IMR-90 (cell line): ENCODE results near the gene TENT5C.

Source experiments
- BHLHE40 ChIP-seq: fragments of 150-350 bp; IDR thresholded peaks from 2 replicates; pipeline ENCODE4 v1.6.1; 2016; ENCODE audit warnings: mild to moderate bottlenecking, low read depth, low read length
- CEBPB ChIP-seq: IDR thresholded peaks from 2 replicates; pipeline ENCODE4 v1.6.1; 2012; ENCODE audit warnings: low read depth, low read length, improper control_type of control experiment
- FOS ChIP-seq: fragments of 150-350 bp; IDR thresholded peaks from 2 replicates; pipeline ENCODE4 v1.6.1; 2016; ENCODE audit warnings: low read depth, low read length
- MAFK ChIP-seq: IDR thresholded peaks from 2 replicates; pipeline ENCODE4 v1.6.1; 2012; ENCODE audit warnings: low read depth, low read length, improper control_type of control experiment
- MAZ ChIP-seq: IDR thresholded peaks from 2 replicates; pipeline ENCODE4 v1.6.1; 2012; ENCODE audit warnings: low read depth, mild to moderate bottlenecking, low read length, improper control_type of control experiment, moderate library complexity, borderline replicate concordance
- MXI1 ChIP-seq: IDR thresholded peaks from 2 replicates; pipeline ENCODE4 v1.6.1; 2012; ENCODE audit warnings: low read depth, mild to moderate bottlenecking, low read length, moderate library complexity, borderline replicate concordance
- POLR2A ChIP-seq: IDR thresholded peaks from 2 replicates; pipeline ENCODE4 v1.6.1; 2012; ENCODE audit warnings: mild to moderate bottlenecking, low read depth, low read length
- RAD21 ChIP-seq: IDR thresholded peaks from 2 replicates; pipeline ENCODE4 v1.6.1; 2012; ENCODE audit warnings: low read length, improper control_type of control experiment
- RFX5 ChIP-seq: IDR thresholded peaks from 2 replicates; pipeline ENCODE4 v1.8.0; 2012; ENCODE audit warnings: low read depth, mild to moderate bottlenecking, low read length, moderate library complexity
- SMC3 ChIP-seq: fragments of 150-350 bp; IDR thresholded peaks from 2 replicates; pipeline ENCODE4 v1.6.1; 2016; ENCODE audit warnings: low read depth, mild to moderate bottlenecking, antibody characterized with exemption, low read length, moderate library complexity
- TF ChIP-seq, protein P1 (sequence below): conservative IDR thresholded peaks from 2 replicates; pipeline ENCODE4 v1.5.1; 2012; ENCODE audit warnings: mild to moderate bottlenecking, low read depth, low read length, improper control_type of control experiment
- TF ChIP-seq, protein P2 (sequence below): fragments of 150-350 bp; IDR thresholded peaks from 2 replicates; pipeline ENCODE4 v1.6.1; 2016; ENCODE audit warnings: low read depth, mild to moderate bottlenecking, low read length, moderate library complexity, borderline replicate concordance

DNA sequence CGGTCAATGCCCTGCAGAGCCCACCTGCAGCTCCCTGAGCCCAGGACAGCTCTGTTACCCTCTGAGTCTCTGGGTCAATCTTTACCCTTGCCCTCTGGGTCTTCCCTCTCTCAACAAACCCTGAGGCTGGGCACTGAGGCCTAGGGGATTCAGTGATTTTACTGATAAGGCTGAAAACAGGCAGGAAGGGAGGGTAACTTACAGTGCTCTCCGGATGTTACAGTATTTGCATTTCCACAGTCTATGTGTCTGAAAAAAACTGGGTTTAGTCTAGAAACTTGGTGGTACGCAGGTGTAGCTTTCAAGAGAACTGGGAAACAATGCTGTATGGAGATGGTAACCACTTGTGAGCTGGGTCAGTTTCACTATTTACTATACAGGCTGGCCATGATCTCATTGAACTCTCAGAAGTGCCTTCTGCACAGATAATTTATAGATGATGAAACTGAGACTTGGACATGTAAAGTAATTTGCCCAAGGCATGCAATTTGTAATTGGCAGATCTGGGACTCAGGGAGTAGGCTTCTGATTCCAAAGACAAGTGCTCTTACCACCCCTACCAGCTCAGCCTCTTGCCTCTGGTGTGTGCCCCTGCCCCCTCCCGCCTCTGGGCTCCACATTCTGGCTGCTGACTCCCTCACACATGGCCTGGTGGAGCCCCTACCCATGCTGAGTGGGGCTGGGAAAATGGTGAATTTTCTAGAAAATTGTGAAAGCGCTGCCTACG lies 48.8 kb downstream of the TENT5C start:
- TF ChIP-seq, protein P1, sequence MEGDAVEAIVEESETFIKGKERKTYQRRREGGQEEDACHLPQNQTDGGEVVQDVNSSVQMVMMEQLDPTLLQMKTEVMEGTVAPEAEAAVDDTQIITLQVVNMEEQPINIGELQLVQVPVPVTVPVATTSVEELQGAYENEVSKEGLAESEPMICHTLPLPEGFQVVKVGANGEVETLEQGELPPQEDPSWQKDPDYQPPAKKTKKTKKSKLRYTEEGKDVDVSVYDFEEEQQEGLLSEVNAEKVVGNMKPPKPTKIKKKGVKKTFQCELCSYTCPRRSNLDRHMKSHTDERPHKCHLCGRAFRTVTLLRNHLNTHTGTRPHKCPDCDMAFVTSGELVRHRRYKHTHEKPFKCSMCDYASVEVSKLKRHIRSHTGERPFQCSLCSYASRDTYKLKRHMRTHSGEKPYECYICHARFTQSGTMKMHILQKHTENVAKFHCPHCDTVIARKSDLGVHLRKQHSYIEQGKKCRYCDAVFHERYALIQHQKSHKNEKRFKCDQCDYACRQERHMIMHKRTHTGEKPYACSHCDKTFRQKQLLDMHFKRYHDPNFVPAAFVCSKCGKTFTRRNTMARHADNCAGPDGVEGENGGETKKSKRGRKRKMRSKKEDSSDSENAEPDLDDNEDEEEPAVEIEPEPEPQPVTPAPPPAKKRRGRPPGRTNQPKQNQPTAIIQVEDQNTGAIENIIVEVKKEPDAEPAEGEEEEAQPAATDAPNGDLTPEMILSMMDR: no peak
- no peak for TF ChIP-seq POLR2A
- TF ChIP-seq RFX5: no peak
- TF ChIP-seq SMC3: no peak
- TF ChIP-seq MXI1: no peak
- no peak for TF ChIP-seq MAFK
- TF ChIP-seq RAD21: no peak
- no peak for TF ChIP-seq BHLHE40
- no peak for TF ChIP-seq MAZ
- no peak for TF ChIP-seq CEBPB
- TF ChIP-seq, protein P2, sequence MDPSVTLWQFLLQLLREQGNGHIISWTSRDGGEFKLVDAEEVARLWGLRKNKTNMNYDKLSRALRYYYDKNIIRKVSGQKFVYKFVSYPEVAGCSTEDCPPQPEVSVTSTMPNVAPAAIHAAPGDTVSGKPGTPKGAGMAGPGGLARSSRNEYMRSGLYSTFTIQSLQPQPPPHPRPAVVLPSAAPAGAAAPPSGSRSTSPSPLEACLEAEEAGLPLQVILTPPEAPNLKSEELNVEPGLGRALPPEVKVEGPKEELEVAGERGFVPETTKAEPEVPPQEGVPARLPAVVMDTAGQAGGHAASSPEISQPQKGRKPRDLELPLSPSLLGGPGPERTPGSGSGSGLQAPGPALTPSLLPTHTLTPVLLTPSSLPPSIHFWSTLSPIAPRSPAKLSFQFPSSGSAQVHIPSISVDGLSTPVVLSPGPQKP: no peak
- no peak for TF ChIP-seq FOS
